NB4 (cell line): ENCODE measurements around the gene DNMT1.

Experiments used
- CTCF ChIP-seq: IDR thresholded peaks from one replicate; pipeline ENCODE4 v1.5.1; 2012; ENCODE audit warnings: low read depth, low read length
- MAX ChIP-seq: IDR thresholded peaks from 2 replicates; pipeline ENCODE4 v1.6.1; 2011; ENCODE audit warnings: low read depth, low read length
- POLR2A ChIP-seq: IDR thresholded peaks from 2 replicates; pipeline ENCODE4 v1.6.1; 2011; ENCODE audit warnings: mild to moderate bottlenecking; ENCODE audit not compliant: insufficient read length; ENCODE audit errors: extremely low read depth

DNA sequence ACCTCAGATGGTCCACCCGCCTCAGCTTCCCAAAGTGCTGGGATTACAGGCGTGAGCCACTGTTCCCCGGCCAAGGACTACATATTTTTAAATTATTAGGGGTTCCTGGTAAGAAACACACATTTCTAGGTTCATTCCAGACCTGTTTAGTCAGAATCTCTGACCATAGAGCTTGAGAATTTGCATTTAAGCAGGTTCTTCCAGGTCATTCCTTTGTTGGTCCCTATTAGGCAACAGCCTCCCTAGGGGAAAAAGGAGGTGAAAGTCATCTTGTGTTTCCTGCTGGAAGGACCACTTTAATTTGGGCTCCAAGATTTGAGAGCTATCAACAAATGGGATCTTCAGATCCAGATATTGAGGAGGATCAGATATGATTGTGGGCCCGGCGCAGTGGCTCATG, 20.0 kb upstream of the DNMT1 start:
- TF ChIP-seq CTCF (no peak), POLR2A (no peak), MAX (no peak)
